HG03521 (cell line): Measurements from ENCODE around the gene KCTD19.

ENCODE experiments used
- ATAC-seq: cut with Tn5 transposase; IDR thresholded peaks from one replicate; pipeline ENCODE4 v1.9.1; 2021; ENCODE audit warnings: mild to moderate bottlenecking, moderate library complexity; ENCODE audit not compliant: unreplicated experiment

The KCTD19 gene

GRCh38 chr16:67284699-67285646 is 41.6 kb downstream of the KCTD19 start:
- ATAC-seq, result no peak

- ATAC-seq, result no peak
These were observed 42.5 kb downstream of the KCTD19 start for GRCh38 chr16:67283826-67284555.

- ATAC-seq, result no peak
These were observed 43.3 kb downstream of the KCTD19 start for GRCh38 chr16:67283039-67283825.

- no peak for ATAC-seq
These were observed 44.1 kb downstream of the KCTD19 start for GRCh38 chr16:67282447-67282805.

GRCh38 chr16:67281536-67282446 is 44.8 kb downstream of the KCTD19 start:
- no peak for ATAC-seq

- no peak for ATAC-seq
These were observed 46.2 kb downstream of the KCTD19 start for GRCh38 chr16:67280090-67281015.

GRCh38 chr16:67279296-67280089 is 47.0 kb downstream of the KCTD19 start, which contains the start of gene PLEKHG4:
TSS of gene PLEKHG4 (plus strand) at chr16:67279532. CDS start at chr16:67280045, 513 bp downstream.
- peak; percentile 88 for ATAC-seq

- ATAC-seq, result peak; percentile 19
These were observed 47.7 kb downstream of the KCTD19 start for GRCh38 chr16:67278773-67279295.

- no peak for ATAC-seq
These were observed 48.4 kb downstream of the KCTD19 start for GRCh38 chr16:67277999-67278772.

GRCh38 chr16:67277294-67277998 is 49.1 kb downstream of the KCTD19 start:
- no peak for ATAC-seq

GRCh38 chr16:67275321-67275720 is 51.2 kb downstream of the KCTD19 start:
- no peak for ATAC-seq

GRCh38 chr16:67271446-67271845 is 55.1 kb downstream of the KCTD19 start:
- no peak for ATAC-seq

- ATAC-seq, result no peak
These were observed 55.6 kb downstream of the KCTD19 start for GRCh38 chr16:67270931-67271338.

- ATAC-seq, result no peak
These were observed 56.8 kb downstream of the KCTD19 start for GRCh38 chr16:67269766-67270165.

- no peak for ATAC-seq
These were observed 58.4 kb downstream of the KCTD19 start for GRCh38 chr16:67268136-67268579.

- no peak for ATAC-seq
These were observed 60.7 kb downstream of the KCTD19 start for GRCh38 chr16:67265834-67266233.
